Measurements from ENCODE around the gene WWTR1. TPM values are rescaled to one million over a fixed set of nuclear protein-coding genes. Genes with fewer than 3 reads are reported as not detected.

WWTR1 gene
- total and polyA plus RNA-seq, 2 donors (not counting 3 experiments of a cell fraction or from before 2014, with no cell fraction given), result 210 to 341 TPM

DNA sequence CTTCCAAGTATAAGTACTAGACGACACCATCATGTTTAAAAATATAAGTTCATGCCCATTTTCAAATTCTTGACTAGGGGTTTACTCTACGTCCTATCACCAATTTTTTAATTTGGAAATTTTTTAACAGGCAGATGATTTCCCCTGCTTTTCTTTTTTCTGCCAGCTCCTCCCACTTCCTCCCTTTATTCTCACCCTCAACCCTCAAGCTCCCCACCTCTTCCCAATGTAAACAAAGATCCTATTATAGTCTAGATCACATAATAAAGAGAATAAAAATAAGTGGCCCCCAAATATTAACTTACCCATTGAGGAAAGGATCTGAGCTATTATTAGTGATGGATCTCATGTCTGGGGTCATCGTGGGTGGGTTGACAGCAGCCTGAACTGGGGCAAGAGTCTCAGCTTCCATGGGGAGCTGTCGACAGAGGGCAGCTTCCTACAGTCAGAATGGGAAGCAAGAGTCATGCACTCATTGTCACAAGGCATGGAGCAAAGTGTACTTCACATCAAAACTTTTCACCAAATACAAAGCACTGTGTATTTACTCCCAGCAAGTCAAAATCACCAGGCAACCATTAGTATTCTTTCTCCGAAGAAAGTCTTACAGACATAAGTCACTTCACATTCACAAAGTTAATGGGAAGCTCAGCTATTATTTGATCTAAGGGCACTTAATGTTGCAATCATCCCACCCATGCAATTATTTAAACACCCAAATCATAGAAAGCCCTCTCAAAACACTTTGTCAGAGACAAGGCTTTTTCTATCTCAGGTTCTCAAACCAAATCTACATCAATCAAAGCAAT, 130.1 kb downstream of the WWTR1 start:
- intact Hi-C loops (cut with micrococcal nuclease) (loop anchor here (1.0 to 2.0 kb wide), 5 partner anchors 41 to 225 kb away; partner anchors contain the start of genes COMMD2 and WWTR1), dilution Hi-C loops (cut with MboI; ENCODE audit: extremely low pct_ligation_motif_present, low sequenced_read_pairs) (no loop called here)
- Histone ChIP-seq H3K4me2 (ENCODE audit: insufficient read depth, low read length) (peak overlapping the region; percentile 50), H4K20me1 (replicated peaks; ENCODE audit: control insufficient read depth, extremely low read depth, insufficient read depth, low read length) (no peaks in the 10 kb centered on the region), H3K4me3 (replicated peaks in 1 of 3; ENCODE audit: insufficient read depth in 1 of 3, low read depth in 1 of 3, low read length in 3 of 3) (no peak overlapping the region), H3K27me3 (ENCODE audit: control insufficient read depth in 2 of 2, insufficient read depth in 2 of 2, low read length in 2 of 2) (no peaks in the 10 kb centered on the region), H3K36me3 (ENCODE audit: control insufficient read depth in 2 of 2, extremely low read depth in 1 of 2, insufficient read depth in 2 of 2, low read length in 2 of 2) (peaks cover 21 to 31% of the 10 kb centered on the region in 2 experiments), H3K9me1 (replicated peaks; ENCODE audit: control insufficient read depth, extremely low read depth, insufficient read depth, low read length) (no peaks in the 10 kb centered on the region), H3K27ac (ENCODE audit: insufficient read depth, low read depth, low read length) (peak overlapping the region; percentile 62), H2AFZ (ENCODE audit: low read depth, low read length) (no peak overlapping the region), H3K9ac (replicated peaks; ENCODE audit: extremely low read depth, insufficient read depth, low read length) (peak overlapping the region; percentile 42), H3K4me1 (ENCODE audit: control insufficient read depth, extremely low read depth, insufficient read depth, low read length) (peaks cover 43% of the 10 kb centered on the region), H3K9me3 (replicated peaks; ENCODE audit: control insufficient read depth, insufficient read depth, low read length) (no peaks in the 10 kb centered on the region), H3K79me2 (ENCODE audit: control insufficient read depth, insufficient read depth, low read length) (peaks cover 69% of the 10 kb centered on the region)
- FAIRE-seq (peak; percentile 77), DNase-seq (ENCODE audit: low read depth, low spot score) (peak; percentile 85)
- TSS peak; percentile 45 for BruUV-seq (replicated peaks)
- ChIA-PET CTCF (interaction anchor here (0.7 to 2.2 kb wide), 32 partner anchors 8 to 407 kb away, joined by 3 to 31 read pairs (median 4); partner anchors contain the start of genes COMMD2 and WWTR1), POLR2A (interaction anchor here (1.1 to 1.5 kb wide), 2 partner anchors 48 to 130 kb away, joined by 6 to 10 read pairs; partner anchors contain the start of gene WWTR1)
- TF ChIP-seq MYC (IDR thresholded peaks at IDR 0.05; ENCODE audit: low read depth, low read length) (peak; percentile 20), POLR2A (IDR thresholded peaks at IDR 0.05; ENCODE audit: low read depth, low read length) (no peak), EZH2 (IDR thresholded peaks at IDR 0.05; ENCODE audit: borderline replicate concordance, low read depth, low read length, severe bottlenecking) (no peak), CTCF (IDR thresholded peaks at IDR 0.05; ENCODE audit: extremely low read depth in 1 of 2, insufficient read depth in 1 of 2, low read depth in 1 of 2, low read length in 2 of 2) (peak in 1 of 2 donors; percentile 50), POLR2AphosphoS5 (IDR thresholded peaks at IDR 0.05; ENCODE audit: insufficient read depth, low read depth, low read length) (peak; percentile 49)
